Activated naive CD4-positive, alpha-beta T cell treated with anti-CD3 and anti-CD28 coated beads, Interleukin-2, amount 50 U/mL, for 16 hours (primary cell): ENCODE data around the gene FLNC.

Experiments
- DNase-seq: peaks from one replicate; pipeline ENCODE4 v3.0.0-alpha.2; 2020

Gene FLNC, protein sequence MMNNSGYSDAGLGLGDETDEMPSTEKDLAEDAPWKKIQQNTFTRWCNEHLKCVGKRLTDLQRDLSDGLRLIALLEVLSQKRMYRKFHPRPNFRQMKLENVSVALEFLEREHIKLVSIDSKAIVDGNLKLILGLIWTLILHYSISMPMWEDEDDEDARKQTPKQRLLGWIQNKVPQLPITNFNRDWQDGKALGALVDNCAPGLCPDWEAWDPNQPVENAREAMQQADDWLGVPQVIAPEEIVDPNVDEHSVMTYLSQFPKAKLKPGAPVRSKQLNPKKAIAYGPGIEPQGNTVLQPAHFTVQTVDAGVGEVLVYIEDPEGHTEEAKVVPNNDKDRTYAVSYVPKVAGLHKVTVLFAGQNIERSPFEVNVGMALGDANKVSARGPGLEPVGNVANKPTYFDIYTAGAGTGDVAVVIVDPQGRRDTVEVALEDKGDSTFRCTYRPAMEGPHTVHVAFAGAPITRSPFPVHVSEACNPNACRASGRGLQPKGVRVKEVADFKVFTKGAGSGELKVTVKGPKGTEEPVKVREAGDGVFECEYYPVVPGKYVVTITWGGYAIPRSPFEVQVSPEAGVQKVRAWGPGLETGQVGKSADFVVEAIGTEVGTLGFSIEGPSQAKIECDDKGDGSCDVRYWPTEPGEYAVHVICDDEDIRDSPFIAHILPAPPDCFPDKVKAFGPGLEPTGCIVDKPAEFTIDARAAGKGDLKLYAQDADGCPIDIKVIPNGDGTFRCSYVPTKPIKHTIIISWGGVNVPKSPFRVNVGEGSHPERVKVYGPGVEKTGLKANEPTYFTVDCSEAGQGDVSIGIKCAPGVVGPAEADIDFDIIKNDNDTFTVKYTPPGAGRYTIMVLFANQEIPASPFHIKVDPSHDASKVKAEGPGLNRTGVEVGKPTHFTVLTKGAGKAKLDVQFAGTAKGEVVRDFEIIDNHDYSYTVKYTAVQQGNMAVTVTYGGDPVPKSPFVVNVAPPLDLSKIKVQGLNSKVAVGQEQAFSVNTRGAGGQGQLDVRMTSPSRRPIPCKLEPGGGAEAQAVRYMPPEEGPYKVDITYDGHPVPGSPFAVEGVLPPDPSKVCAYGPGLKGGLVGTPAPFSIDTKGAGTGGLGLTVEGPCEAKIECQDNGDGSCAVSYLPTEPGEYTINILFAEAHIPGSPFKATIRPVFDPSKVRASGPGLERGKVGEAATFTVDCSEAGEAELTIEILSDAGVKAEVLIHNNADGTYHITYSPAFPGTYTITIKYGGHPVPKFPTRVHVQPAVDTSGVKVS (N-terminal part only)

DNA sequence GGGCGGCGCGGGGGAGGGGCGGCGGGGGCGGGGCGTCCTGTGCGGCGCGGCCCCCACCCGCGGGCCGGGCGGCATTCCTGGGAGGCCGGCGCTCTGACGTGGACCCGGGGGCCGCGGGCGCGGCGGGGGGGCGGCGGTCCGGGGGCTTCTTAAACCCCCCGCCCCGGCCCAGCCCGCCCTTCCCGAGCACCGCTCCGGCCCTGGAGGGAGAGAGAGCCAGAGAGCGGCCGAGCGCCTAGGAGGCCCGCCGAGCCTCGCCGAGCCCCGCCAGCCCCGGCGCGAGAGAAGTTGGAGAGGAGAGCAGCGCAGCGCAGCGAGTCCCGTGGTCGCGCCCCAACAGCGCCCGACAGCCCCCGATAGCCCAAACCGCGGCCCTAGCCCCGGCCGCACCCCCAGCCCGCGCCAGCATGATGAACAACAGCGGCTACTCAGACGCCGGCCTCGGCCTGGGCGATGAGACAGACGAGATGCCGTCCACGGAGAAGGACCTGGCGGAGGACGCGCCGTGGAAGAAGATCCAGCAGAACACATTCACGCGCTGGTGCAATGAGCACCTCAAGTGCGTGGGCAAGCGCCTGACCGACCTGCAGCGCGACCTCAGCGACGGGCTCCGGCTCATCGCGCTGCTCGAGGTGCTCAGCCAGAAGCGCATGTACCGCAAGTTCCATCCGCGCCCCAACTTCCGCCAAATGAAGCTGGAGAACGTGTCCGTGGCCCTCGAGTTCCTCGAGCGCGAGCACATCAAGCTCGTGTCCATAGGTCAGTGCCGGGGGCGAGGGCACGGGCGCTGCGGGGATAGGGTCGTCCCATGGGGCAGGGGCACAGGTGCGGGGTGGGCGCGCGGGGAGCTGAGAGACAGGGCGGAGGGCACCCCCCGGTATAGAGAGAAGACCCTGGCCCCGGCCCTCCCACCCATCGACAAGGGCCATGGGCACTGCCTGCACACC lies at the start of gene FLNC:
Gene FLNC (plus strand): TSS at position 176 of the 947 bp plus-strand sequence. CDS start 232 bp downstream, at position 408.
- DNase-seq = peak; percentile 44

- DNase-seq = no peak
Measured at GRCh38 chr7:128781126-128781525, 49.1 kb upstream of the FLNC start.

DNA sequence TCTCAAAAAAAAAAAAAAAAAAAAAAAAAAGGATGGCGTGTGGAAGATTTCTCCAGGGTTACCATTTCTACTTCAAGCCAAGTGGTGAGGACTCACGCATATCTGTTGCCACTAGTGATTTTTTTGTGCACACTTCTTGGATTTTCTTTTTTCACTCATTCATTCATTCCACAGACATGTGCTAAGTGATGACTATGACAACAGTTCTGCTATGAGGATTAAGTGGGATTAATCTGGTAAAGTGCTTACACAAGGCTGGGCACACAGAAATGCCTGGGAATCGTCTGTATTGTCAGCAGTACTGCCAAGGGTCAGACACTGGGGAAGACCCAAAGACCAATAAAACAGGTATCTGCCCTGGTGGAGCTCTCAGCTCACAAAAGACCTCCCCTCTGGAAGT lies 48.4 kb upstream of the FLNC start:
- DNase-seq = no peak

GRCh38 chr7:128783143-128783861 lies 46.9 kb upstream of the FLNC start:
- no peak for DNase-seq

GRCh38 chr7:128785738-128786137 lies 44.5 kb upstream of the FLNC start:
- DNase-seq = no peak

GRCh38 chr7:128788446-128789412 lies 41.5 kb upstream of the FLNC start:
- no peak for DNase-seq

DNA sequence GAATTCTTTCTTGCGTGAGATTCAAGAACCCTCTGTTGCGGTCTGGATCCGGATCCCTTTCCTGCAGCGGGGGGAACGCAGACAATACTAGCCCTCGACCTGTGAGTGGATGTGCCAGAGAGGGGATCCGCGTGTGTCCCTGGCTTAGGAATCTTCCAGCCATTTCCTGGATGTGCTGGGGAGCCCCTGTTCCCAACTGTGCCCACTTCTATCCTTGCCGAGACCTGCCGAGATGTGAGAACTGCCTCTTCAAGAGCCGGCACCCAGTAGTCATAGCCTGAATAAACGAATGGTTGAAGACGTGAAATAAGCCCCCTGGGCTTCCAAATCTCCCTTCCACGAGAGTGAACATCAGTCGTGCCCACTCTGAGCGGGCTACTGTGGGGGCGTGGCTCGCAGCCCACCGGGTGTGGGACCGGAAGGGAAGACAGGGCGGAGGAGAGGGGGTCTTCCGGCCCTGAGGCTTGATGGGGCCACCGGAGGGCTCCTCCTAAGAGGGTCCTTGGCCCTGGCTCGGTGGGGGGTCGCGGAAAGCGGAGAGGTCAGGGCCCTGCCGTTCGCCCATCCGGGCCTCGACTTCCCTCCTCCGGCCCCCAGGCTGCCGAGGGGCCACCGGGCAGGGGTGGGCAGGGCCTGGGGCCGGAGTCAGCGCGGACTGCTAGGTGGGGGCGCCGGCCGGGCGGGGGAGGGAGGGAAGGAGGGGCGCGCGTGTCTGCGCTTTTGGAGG lies 39.7 kb upstream of the FLNC start:
- DNase-seq = no peak

DNA sequence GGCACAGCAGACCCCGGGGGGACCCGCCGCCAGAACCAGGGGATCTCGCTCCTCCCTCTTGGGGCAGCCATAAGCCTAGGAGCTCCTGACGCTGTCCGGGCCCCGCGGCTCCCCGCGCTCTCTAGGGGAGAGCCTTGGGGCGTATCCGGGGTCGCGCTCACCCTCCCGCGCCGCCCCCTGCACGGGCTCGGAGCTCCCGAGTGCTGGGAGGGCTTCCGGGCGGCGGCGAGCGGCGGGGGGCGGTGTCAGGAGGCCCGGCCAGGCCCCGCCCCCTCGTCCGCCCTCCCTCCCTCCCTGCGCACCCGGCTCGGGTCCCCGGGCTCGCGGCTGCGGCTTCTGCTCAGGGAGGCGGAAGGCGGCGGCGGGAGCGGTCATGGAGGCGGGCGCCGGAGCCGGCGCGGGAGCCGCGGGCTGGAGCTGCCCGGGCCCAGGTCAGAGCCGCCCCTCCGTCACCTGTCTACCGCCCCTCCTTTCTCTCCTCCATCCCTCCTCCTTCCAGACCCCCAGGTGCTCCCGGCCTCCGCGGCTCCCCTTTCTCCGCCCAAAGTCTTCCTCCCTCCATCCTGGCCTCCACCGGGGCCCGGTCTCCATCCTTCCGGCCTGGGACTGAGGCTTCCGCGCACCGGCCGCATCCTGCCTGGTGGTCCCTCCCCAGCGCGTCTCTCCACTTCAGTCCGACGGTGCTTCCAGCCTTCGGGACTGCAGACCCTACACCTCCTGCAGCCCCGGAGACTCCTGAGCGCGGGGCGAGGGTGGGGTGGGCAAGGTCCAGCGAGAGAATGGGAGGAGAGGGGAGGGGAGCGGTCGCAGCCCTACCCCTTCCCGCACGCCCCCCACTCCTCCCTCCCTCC lies 38.9 kb upstream of the FLNC start, which contains the start of gene CCDC136:
Gene CCDC136 (plus strand): TSS at position 848 of the 851 bp plus-strand sequence. CDS start 444 bp downstream, outside the sequence.
- DNase-seq = peak; percentile 77

DNA sequence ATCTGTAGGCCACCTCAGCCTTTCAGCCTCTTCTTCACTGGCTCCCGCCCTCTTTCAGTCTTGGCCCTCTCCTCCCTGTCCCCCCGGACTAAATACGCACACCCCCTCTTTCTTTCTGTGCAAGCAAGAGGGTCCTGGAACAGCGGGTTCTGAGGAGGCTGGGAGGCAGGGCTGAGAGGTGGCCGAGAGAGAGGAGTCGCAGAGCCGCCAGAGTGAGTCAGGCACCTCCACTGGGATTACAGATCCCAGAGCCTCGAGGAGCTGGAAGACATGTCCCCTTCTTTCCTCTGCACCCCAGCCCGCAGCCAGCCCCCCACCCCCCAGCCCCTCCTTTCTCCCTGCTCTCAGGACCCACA lies 38.3 kb upstream of the FLNC start:
- no peak for DNase-seq

GRCh38 chr7:128792471-128793180 lies 37.6 kb upstream of the FLNC start:
- DNase-seq = no peak

DNA sequence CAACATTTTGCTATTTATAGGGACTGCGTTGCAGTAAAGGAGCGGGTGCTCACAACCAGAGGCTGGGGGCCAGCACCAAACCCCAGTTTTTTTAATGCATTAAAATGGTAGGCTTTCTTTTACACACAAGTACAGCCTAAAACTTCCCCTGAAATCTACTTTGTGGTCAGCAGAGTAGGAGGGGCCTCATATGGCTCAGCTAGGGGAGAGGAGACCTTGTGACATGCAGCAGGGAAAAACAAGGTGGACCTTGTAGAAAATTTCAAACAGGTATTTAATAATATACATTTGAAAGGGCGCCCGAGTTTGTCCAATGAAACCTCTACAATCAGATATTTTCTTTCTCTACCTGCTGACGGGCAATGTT lies 37.0 kb upstream of the FLNC start:
- DNase-seq = no peak

DNA sequence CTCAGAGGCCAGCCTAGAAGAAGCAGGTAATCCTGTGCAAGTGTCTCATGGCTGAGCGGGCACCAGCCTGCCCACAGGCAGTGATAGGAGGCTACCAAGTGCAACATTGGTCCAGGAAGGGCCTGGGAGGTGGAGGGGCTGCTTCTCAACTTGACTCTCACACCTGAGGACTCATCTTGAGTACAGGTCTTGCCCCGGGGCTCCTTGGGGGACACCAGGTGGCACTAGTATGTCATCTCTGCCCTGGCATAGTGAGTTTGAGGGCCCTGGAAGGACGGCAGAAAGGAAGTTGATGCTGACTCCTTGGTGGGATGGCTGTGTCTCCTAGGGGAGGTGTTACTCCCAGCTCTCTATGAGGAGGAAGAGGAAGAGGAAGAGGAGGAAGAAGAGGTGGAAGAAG lies 36.2 kb upstream of the FLNC start:
- DNase-seq = no peak

DNA sequence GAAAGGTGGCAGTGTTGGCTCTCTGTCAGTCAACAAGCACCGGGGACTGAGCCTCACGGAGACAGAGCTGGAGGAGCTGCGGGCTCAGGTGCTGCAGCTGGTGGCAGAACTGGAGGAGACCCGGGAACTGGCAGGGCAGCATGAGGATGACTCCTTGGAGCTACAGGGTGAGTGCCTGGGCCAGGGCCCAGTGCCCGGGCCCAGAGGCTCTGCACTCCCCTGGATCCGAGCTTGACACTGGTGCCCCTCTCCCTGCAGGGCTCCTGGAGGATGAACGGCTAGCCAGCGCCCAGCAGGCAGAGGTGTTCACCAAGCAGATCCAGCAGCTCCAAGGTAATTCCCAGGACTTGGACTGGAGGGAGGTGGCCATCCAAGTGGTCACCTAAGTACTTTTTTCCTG lies 35.8 kb upstream of the FLNC start:
- no peak for DNase-seq

DNA sequence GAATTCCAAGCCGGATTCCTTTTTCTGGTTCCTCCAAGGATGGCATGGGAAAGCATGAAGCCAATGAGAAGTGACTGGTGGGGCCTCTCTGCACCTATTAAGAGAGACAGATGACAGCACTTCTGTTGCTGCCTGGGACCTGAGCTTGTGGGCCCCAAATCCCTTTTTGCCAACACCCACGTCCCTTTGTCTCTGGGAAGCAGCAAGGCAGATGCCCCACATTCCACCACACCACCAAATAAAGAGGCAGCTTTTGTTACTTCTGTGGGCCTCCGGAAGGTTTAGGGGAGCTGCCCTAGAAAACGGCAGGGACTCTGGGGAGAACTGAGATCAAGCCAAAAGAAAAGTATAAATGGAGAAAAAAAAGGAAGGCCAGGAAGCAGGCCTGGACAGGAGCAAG lies 35.1 kb upstream of the FLNC start:
- no peak for DNase-seq

DNA sequence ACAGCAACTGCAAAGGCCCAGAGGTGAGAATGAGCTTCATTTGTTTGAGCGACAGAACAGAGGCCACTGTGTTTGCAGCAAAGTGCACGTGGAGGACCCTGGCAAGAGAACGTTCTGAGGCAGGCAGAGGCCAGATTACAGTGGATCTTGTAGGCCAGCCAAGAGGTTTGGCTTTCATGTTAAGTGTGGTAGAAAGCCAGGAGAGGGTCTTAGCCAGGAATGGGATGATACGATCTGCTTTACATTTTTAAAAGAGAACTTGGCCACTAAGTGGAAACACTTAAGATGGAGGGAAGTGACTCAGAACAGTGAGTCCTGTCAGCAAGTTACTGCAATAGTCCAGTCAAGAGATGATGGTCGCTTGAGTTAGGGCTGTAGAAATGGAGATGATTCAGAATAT lies 33.9 kb upstream of the FLNC start:
- no peak for DNase-seq

DNA sequence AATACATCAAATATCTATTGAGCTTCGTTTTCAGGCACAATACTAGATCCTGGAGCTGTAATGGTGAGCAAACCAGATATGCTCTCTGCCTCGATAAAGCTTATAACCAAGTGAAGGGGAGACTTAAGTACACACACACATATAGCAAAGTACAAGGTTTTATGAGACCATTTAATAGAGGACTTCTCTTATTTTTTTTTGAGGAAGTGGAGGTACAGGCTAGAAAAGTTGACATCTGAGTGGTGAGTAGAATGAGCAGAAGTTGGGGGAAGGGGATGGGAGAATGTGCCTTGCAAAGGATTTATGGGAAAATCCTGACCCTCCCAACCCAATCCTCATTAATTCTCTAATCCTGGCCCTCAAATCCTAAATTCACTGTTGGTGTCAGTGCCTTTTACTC lies 30.8 kb upstream of the FLNC start:
- no peak for DNase-seq

GRCh38 chr7:128800567-128800966 lies 29.6 kb upstream of the FLNC start:
- no peak for DNase-seq

DNA sequence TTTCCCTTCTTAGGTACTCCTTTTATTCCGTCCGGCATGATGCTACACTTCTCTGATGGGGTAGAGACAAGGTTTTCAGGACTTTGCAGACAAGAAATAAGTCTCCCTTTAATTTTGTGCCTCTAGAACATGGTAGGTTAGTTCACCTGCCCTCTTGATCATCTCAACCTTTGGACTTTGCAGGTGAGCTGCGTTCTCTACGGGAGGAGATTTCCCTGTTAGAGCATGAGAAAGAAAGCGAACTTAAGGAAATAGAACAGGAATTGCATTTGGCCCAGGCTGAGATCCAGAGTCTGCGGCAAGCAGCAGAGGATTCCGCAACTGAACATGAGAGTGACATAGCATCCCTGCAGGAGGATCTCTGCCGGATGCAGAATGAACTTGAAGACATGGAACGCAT lies 29.2 kb upstream of the FLNC start:
- no peak for DNase-seq
